Fibroblast of lung (primary cell): ENCODE results near the gene RPUSD4. TPM values are rescaled to one million over a fixed set of nuclear protein-coding genes. Genes with fewer than 3 reads are reported as not detected.

Experiments
- DNase-seq, 2 donors: peaks; one replicate each; pipeline versions ENCODE4 v3.0.0 to v3.0.0-alpha.2; 2010; ENCODE audit warnings: low read depth in 2 of 2
- H2AFZ ChIP-seq: 2 replicates; pipeline ENCODE4 v1.5.1; 2012; ENCODE audit warnings: low read length, control low read depth, inconsistent platforms
- H3K27ac ChIP-seq: 2 replicates; pipeline ENCODE4 v1.5.1; 2011; ENCODE audit warnings: low read length, control low read depth; ENCODE audit not compliant: insufficient read depth
- H3K27me3 ChIP-seq: 2 replicates; pipeline ENCODE4 v1.5.1; 2011; ENCODE audit warnings: mild to moderate bottlenecking, low read length; ENCODE audit not compliant: control insufficient read depth, insufficient read depth
- H3K36me3 ChIP-seq: 2 replicates; pipeline ENCODE4 v1.5.1; 2011; ENCODE audit warnings: low read length; ENCODE audit not compliant: control insufficient read depth, insufficient read depth
- H3K4me1 ChIP-seq: 2 replicates; pipeline ENCODE4 v1.5.1; 2011; ENCODE audit warnings: low read length; ENCODE audit not compliant: control insufficient read depth, insufficient read depth; ENCODE audit errors: extremely low read depth
- H3K4me2 ChIP-seq: 2 replicates; pipeline ENCODE4 v1.5.1; 2011; ENCODE audit warnings: low read length, control low read depth; ENCODE audit not compliant: insufficient read depth; ENCODE audit errors: extremely low read depth
- H3K4me3 ChIP-seq, 4 experiments: fragments of 200-600 bp in 1 of 4; sonication (generic) in 1 of 4; replicated peaks in 1 of 4; 2 replicates each; pipeline ENCODE4 v1.5.1; 2011 to 2016; ENCODE audit warnings: low read length in 4 of 4, low read depth in 3 of 4, mild to moderate bottlenecking in 3 of 4, control low read depth in 2 of 4, inconsistent platforms in 1 of 4, mixed read lengths in 1 of 4; ENCODE audit not compliant: insufficient read depth in 1 of 4; ENCODE audit errors: control extremely low read depth in 1 of 4
- H3K79me2 ChIP-seq: 2 replicates; pipeline ENCODE4 v1.5.1; 2012; ENCODE audit warnings: mild to moderate bottlenecking, low read length, inconsistent platforms; ENCODE audit not compliant: control insufficient read depth, insufficient read depth
- H3K9ac ChIP-seq: 2 replicates; pipeline ENCODE4 v1.5.1; 2011; ENCODE audit warnings: mild to moderate bottlenecking, low read length, control low read depth; ENCODE audit not compliant: insufficient read depth
- H3K9me3 ChIP-seq: 2 replicates; pipeline ENCODE4 v1.5.1; 2012; ENCODE audit warnings: low read depth, low read length; ENCODE audit not compliant: control insufficient read depth, insufficient read depth
- H4K20me1 ChIP-seq: 2 replicates; pipeline ENCODE4 v1.5.1; 2011; ENCODE audit warnings: low read length; ENCODE audit not compliant: control insufficient read depth, insufficient read depth; ENCODE audit errors: extremely low read depth
- EZH2 ChIP-seq: IDR thresholded peaks from 2 replicates; pipeline ENCODE4 v1.5.1; 2012; ENCODE audit warnings: low read length, control low read depth, mild to moderate bottlenecking; ENCODE audit errors: missing control alignments
- polyA plus RNA-seq, 2 donors: library from polyadenylated mRNA; depleted of rRNA in 1 of 2; stranded (reverse) in 1 of 2; unstranded in 1 of 2; fragments of >200 nt; gene quantifications; 2 replicates each; pipeline ENCODE4 v1.2.1, GENCODE V29; 2011 to 2012; ENCODE audit warnings: missing spikeins in 1 of 2
- total RNA-seq: library from RNA; depleted of rRNA; stranded (reverse); fragments of >200 nt; gene quantifications from 2 replicates; pipeline ENCODE4 v1.2.1, GENCODE V29; 2014
- TF ChIP-seq, protein P1 (sequence below), 2 donors: IDR thresholded peaks in 1 of 2; conservative IDR thresholded peaks in 1 of 2; 1 replicate in 1 of 2; 2 replicates in 1 of 2; pipeline ENCODE4 v1.5.1; 2011 to 2012; ENCODE audit warnings: low read length in 2 of 2, control low read depth in 1 of 2, inconsistent platforms in 1 of 2, low read depth in 1 of 2, mild to moderate bottlenecking in 1 of 2

Gene RPUSD4
- total and polyA plus RNA-seq, 2 donors (not counting 1 experiment from before 2014, with no cell fraction given), result 16.3 to 26.9 TPM

DNA sequence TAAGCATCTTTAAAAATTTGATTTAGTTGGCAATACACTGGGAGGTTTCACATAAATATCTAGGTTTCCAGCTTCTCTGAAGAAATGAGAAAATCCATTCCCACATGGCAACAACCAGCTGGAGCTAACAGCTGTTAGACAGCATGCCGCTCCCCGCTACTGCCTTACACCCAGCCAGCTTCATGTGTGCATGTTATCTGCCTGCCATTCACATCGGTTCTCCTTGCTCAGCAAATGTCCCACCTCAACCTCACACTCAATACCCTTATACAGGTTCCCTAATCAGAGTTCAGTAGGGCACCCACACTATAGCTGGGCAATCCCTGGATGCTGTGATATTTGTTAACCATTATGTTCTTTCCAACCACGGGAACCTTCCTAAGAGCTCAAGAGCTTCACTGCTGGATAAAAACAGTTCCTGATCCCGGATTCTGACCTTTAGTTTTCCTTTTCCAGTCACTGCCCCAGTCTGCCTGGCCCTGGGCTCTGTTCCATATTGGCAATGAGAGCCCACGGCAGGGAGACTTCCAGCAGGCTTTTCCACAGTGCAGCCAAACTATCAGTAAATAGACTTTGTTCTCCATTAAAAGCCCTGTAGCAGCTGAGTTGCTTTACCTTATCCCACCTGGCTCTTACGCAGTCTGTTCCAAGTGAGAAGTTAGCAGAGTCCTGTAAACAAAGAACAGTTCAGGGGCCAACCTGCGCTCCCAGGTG is 8.6 kb downstream of the RPUSD4 start:
- Histone ChIP-seq H2AFZ (no peak overlapping the region), H3K4me3 (no peak overlapping the region), H3K4me2 (no peak overlapping the region), H3K9me3 (no peaks in the 10 kb centered on the region), H4K20me1 (no peaks in the 10 kb centered on the region), H3K36me3 (peaks cover 12% of the 10 kb centered on the region), H3K4me1 (no peaks in the 10 kb centered on the region), H3K27me3 (no peaks in the 10 kb centered on the region), H3K27ac (no peak overlapping the region), H3K9ac (no peak overlapping the region), H3K79me2 (no peaks in the 10 kb centered on the region)
- DNase-seq, result no peak
- TF ChIP-seq EZH2, result no peak
- TF ChIP-seq, protein P1, sequence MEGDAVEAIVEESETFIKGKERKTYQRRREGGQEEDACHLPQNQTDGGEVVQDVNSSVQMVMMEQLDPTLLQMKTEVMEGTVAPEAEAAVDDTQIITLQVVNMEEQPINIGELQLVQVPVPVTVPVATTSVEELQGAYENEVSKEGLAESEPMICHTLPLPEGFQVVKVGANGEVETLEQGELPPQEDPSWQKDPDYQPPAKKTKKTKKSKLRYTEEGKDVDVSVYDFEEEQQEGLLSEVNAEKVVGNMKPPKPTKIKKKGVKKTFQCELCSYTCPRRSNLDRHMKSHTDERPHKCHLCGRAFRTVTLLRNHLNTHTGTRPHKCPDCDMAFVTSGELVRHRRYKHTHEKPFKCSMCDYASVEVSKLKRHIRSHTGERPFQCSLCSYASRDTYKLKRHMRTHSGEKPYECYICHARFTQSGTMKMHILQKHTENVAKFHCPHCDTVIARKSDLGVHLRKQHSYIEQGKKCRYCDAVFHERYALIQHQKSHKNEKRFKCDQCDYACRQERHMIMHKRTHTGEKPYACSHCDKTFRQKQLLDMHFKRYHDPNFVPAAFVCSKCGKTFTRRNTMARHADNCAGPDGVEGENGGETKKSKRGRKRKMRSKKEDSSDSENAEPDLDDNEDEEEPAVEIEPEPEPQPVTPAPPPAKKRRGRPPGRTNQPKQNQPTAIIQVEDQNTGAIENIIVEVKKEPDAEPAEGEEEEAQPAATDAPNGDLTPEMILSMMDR (conservative IDR thresholded peaks at IDR 0.05 in 1 of 2, IDR thresholded peaks at IDR 0.05 in 1 of 2; ENCODE audit: low read depth in 1 of 2, low read length in 2 of 2), result no peak

DNA sequence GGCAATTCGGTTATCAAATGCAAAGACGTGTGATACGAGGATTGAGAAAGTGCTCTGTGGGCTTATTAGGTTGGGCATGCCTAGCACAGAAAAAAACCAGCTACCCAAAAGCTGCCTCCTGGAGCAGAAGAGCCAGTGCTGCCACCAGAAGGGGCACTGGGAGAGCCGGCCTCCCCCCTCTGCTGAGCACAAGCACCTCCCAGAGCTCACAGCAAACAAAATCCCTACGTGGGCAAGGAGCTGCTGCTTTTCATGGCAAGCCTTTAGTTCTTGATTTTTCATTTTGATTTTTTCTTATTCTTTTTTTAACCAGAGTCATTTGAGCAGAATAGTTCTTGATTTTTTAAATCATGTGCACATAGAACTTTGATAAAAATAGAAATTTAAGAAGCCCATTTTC is 12.8 kb downstream of the RPUSD4 start:
- TF ChIP-seq EZH2, result no peak
- TF ChIP-seq, protein P1 (conservative IDR thresholded peaks at IDR 0.05 in 1 of 2, IDR thresholded peaks at IDR 0.05 in 1 of 2; ENCODE audit: low read depth in 1 of 2, low read length in 2 of 2), result no peak
- H3K9me3 ChIP-seq, result no peaks in the 10 kb centered on the region
- DNase-seq, result no peak
- H3K4me2 ChIP-seq, result no peak overlapping the region
- no peaks in the 10 kb centered on the region for H4K20me1 ChIP-seq
- H3K27me3 ChIP-seq, result no peaks in the 10 kb centered on the region
- H3K4me3 ChIP-seq, result no peak overlapping the region
- H2AFZ ChIP-seq, result no peak overlapping the region
- peaks cover 11% of the 10 kb centered on the region for H3K36me3 ChIP-seq
- H3K4me1 ChIP-seq, result no peaks in the 10 kb centered on the region
- H3K27ac ChIP-seq, result no peak overlapping the region
- H3K79me2 ChIP-seq, result no peaks in the 10 kb centered on the region
- H3K9ac ChIP-seq, result no peak overlapping the region

DNA sequence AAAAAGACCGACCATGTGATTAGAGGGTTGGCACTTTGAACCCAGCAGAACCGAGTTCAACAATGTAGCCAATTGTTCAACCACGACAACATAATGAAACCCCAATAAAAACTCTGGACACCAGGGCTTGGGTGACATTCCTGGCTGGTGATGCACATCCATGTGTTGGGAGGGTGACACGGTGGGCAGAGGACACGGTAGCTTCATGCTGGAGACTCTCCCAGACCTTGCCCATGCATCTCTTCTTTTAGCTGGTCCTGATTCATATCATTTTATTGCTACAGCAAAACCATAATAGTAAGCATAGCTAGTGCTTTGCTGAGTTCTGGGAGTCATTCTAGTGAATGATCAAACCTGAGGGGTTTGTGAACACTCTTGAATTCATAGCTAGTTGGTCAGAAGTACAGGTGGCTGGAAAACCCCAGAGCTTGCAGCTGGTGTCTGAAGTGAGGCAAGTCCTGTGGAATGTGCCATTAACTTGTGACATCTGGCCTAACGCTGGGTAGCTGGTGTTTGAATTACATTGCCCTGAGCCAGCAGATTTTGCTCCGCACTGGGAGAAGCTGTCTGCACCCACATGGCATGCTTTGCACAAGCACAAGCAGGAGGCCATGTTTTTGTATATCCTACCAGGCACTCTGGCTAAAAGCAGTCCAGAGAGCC is 14.0 kb downstream of the RPUSD4 start:
- DNase-seq, result peak; percentile 50 to 70
- TF ChIP-seq, protein P1 (conservative IDR thresholded peaks at IDR 0.05 in 1 of 2, IDR thresholded peaks at IDR 0.05 in 1 of 2; ENCODE audit: low read depth in 1 of 2, low read length in 2 of 2), result no peak
- TF ChIP-seq EZH2, result no peak
- H3K4me2 ChIP-seq, result no peak overlapping the region
- no peak overlapping the region for H3K4me3 ChIP-seq
- H3K27me3 ChIP-seq, result no peaks in the 10 kb centered on the region
- H3K9me3 ChIP-seq, result no peaks in the 10 kb centered on the region
- no peaks in the 10 kb centered on the region for H3K4me1 ChIP-seq
- no peak overlapping the region for H2AFZ ChIP-seq
- no peak overlapping the region for H3K9ac ChIP-seq
- no peak overlapping the region for H3K27ac ChIP-seq
- H3K79me2 ChIP-seq, result no peaks in the 10 kb centered on the region
- peaks cover 17% of the 10 kb centered on the region for H3K36me3 ChIP-seq
- H4K20me1 ChIP-seq, result no peaks in the 10 kb centered on the region
